HepG2 (cell line): ENCODE results near the gene PLK4. TPM values are rescaled to one million over a fixed set of nuclear protein-coding genes. Genes with fewer than 3 reads are reported as not detected.

Experiments used
- ATAC-seq: fragments of 200-7000 bp; cut with Tn5 transposase; 3 replicates; pipeline ENCODE4 v1.9.1; 2020; ENCODE audit warnings: mild to moderate bottlenecking, moderate library complexity
- BruUV-seq: library from RNA; stranded (reverse); fragments of 400-500 nt; replicated peaks from 2 replicates; lab custom pipeline; 2021; lab: Mats Ljungman, UMichigan
- CTCF ChIA-PET: fragments of 300-600 bp; formaldehyde crosslinking; extraction: SDS; loops from one replicate; lab custom pipeline; 2021; ENCODE audit warnings: low total read pairs, inconsistent platforms, low intra/inter-chr PET ratio; lab: Yijun Ruan, JAX
- POLR2A ChIA-PET: fragments of 350-600 bp; sonication (Branson Sonifier 250); formaldehyde crosslinking; loops from one replicate; lab custom pipeline; 2020; ENCODE audit warnings: antibody characterized with exemption, inconsistent platforms; lab: Yijun Ruan, JAX
- DNase-seq: peaks from one replicate; pipeline ENCODE4 v3.0.0-alpha.2; 2015; ENCODE audit warnings: low spot score
- FAIRE-seq: peaks from 3 replicates; lab custom pipeline; 2011; peaks lifted over from hg19 to GRCh38; lab: Jason Lieb, UNC
- H2AFZ ChIP-seq: one replicate; pipeline ENCODE4 v1.6.1; 2011; ENCODE audit warnings: low read length, inconsistent platforms
- H3K27ac ChIP-seq: fragments of 300-600 bp; 3 replicates; pipeline ENCODE4 v1.8.0; 2011; ENCODE audit warnings: mixed run types, mild to moderate bottlenecking, mixed read lengths, low read length, inconsistent platforms; ENCODE audit not compliant: insufficient read depth; ENCODE audit errors: extremely low read length
- H3K27me3 ChIP-seq, 2 experiments: fragments of 200-600 bp in 1 of 2; 2 replicates in 1 of 2; 3 replicates in 1 of 2; pipeline versions ENCODE4 v1.6.0 to v1.8.0; 2011; ENCODE audit warnings: low read length in 2 of 2, mild to moderate bottlenecking in 2 of 2, moderate library complexity in 2 of 2, inconsistent platforms in 1 of 2; ENCODE audit not compliant: insufficient read depth in 2 of 2, control insufficient read depth in 1 of 2
- H3K36me3 ChIP-seq, 2 experiments: fragments of 200-600 bp in 1 of 2; replicated peaks in 1 of 2; 2 replicates in 1 of 2; 3 replicates in 1 of 2; pipeline versions ENCODE4 v1.5.1 to v1.8.0; 2011; ENCODE audit warnings: low read length in 2 of 2, inconsistent platforms in 1 of 2; ENCODE audit not compliant: insufficient read depth in 2 of 2, control insufficient read depth in 1 of 2
- H3K4me1 ChIP-seq: 2 replicates; pipeline ENCODE4 v1.5.1; 2012; ENCODE audit warnings: low read length, inconsistent platforms; ENCODE audit not compliant: insufficient read depth
- H3K4me2 ChIP-seq: 2 replicates; pipeline ENCODE4 v1.6.0; 2011; ENCODE audit warnings: low read depth, low read length, inconsistent platforms
- H3K4me3 ChIP-seq, 3 experiments: fragments of 200-600 bp in 1 of 3; sonication (generic), shearing (Covaris generic) in 1 of 3; replicated peaks in 1 of 3; 2 replicates each; pipeline ENCODE4 v1.5.1; 2011 to 2016; ENCODE audit warnings: low read length in 3 of 3, inconsistent platforms in 2 of 3, low read depth in 2 of 3, mild to moderate bottlenecking in 2 of 3, control low read depth in 1 of 3, mixed read lengths in 1 of 3; ENCODE audit not compliant: insufficient read depth in 1 of 3
- H3K79me2 ChIP-seq: one replicate; pipeline ENCODE4 v1.6.1; 2011; ENCODE audit warnings: low read length, inconsistent platforms; ENCODE audit not compliant: insufficient read depth
- H3K9ac ChIP-seq: 2 replicates; pipeline ENCODE4 v1.6.0; 2011; ENCODE audit warnings: mild to moderate bottlenecking, low read depth, low read length, inconsistent platforms; ENCODE audit not compliant: insufficient read depth
- H3K9me3 ChIP-seq: 2 replicates; pipeline ENCODE4 v1.5.1; 2012; ENCODE audit warnings: mild to moderate bottlenecking, low read length
- H4K20me1 ChIP-seq: 2 replicates; pipeline ENCODE4 v1.6.0; 2011; ENCODE audit warnings: inconsistent platforms, mild to moderate bottlenecking, low read length, moderate library complexity; ENCODE audit not compliant: insufficient read depth
- HMG20B ChIP-seq: conservative IDR thresholded peaks from 2 replicates; pipeline ENCODE4 v1.6.1; 2016; ENCODE audit warnings: missing genetic modification reagents, missing compliant biosample characterization
- KLF11 ChIP-seq: IDR thresholded peaks from 2 replicates; pipeline ENCODE4 v1.6.1; 2016; ENCODE audit warnings: missing compliant biosample characterization
- MAF1 ChIP-seq: sonication (generic); formaldehyde crosslinking; IDR thresholded peaks from 2 replicates; pipeline ENCODE4 v1.5.0; 2020; ENCODE audit warnings: missing genetic modification reagents, borderline replicate concordance
- NFIC ChIP-seq: IDR thresholded peaks from 2 replicates; pipeline ENCODE4 v1.6.1; 2012; ENCODE audit warnings: mild to moderate bottlenecking, low read length, inconsistent platforms
- SP1 ChIP-seq, 2 experiments: fragments of 450-650 bp in 1 of 2; sonication (generic) in 1 of 2; formaldehyde crosslinking in 1 of 2; IDR thresholded peaks; 2 replicates each; pipeline versions ENCODE4 v1.4.0 to v1.6.1; 2016 to 2020; ENCODE audit warnings: missing genetic modification reagents in 1 of 2
- USF2 ChIP-seq, 2 experiments: sonication (generic) in 1 of 2; formaldehyde crosslinking in 1 of 2; IDR thresholded peaks; 2 replicates each; pipeline versions ENCODE4 v1.5.1 to v1.6.1; 2011 to 2020; ENCODE audit warnings: borderline replicate concordance in 1 of 2, low read depth in 1 of 2, low read length in 1 of 2, mild to moderate bottlenecking in 1 of 2, missing genetic modification reagents in 1 of 2, moderate library complexity in 1 of 2
- ZBTB1 ChIP-seq: sonication (generic); formaldehyde crosslinking; IDR thresholded peaks from 2 replicates; pipeline ENCODE4 v1.4.0; 2020; ENCODE audit warnings: missing genetic modification reagents, borderline replicate concordance
- ZMYM4 ChIP-seq: sonication (generic); formaldehyde crosslinking; IDR thresholded peaks from 2 replicates; pipeline ENCODE4 v1.8.1; 2023; ENCODE audit warnings: mild to moderate bottlenecking, missing genetic modification reagents
- ZNF510 ChIP-seq: sonication (generic); formaldehyde crosslinking; IDR thresholded peaks from 2 replicates; pipeline ENCODE4 v1.4.0; 2020; ENCODE audit warnings: low read depth, mild to moderate bottlenecking, missing genetic modification reagents
- whole genome bisulfite sequencing: methylation state at CpG from one replicate; pipeline ENCODE4 v1.1.6; 2017; ENCODE audit warnings: low lambda C conversion rate; 5-methylcytosine and 5-hydroxymethylcytosine counted together
- in situ Hi-C: cut with HindIII; loops from 2 replicates; pipeline ENCODE4 v1.10.0; 2017; ENCODE audit warnings: low pct_unique_long_range_greater_than_20kb; ENCODE audit not compliant: extremely low pct_ligation_motif_present
- intact Hi-C: fragments of 100-400 bp; cut with micrococcal nuclease; formaldehyde crosslinking; loops from one replicate; pipeline ENCODE4 v1.10.0; 2022; ENCODE audit not compliant: unreplicated experiment
- polyA plus RNA-seq, 8 experiments: library from polyadenylated mRNA; depleted of rRNA in 3 of 8; stranded (reverse) in 7 of 8; unstranded in 1 of 8; fragments of >200 nt; fragmentation: Illumina TruSeq in 4 of 8; extraction: Trizol in 4 of 8; gene quantifications; 2 replicates each; pipeline versions ENCODE4 v1.2.1 to v1.2.3, GENCODE V29; 2011 to 2016; ENCODE audit warnings: low read depth in 4 of 8, missing spikeins in 1 of 8, mixed read lengths in 1 of 8; ENCODE audit not compliant: insufficient read depth in 1 of 8
- total RNA-seq, 5 experiments: library from RNA; depleted of rRNA; stranded (reverse); fragments of >200 nt; fragmentation: Illumina TruSeq; extraction: Trizol; gene quantifications; 2 replicates each; pipeline ENCODE4 v1.2.3, GENCODE V29; 2016; ENCODE audit warnings: low read depth in 1 of 5
- TF ChIP-seq, protein P1 (sequence below): sonication (generic); formaldehyde crosslinking; IDR thresholded peaks from 2 replicates; pipeline ENCODE4 v1.8.1; 2023; ENCODE audit warnings: mild to moderate bottlenecking, inconsistent platforms, moderate library complexity, missing genetic modification reagents, borderline replicate concordance
- TF ChIP-seq, protein P2 (sequence below): sonication (generic); formaldehyde crosslinking; IDR thresholded peaks from 2 replicates; pipeline ENCODE4 v1.4.0; 2020; ENCODE audit warnings: low read depth, mild to moderate bottlenecking, missing genetic modification reagents
- TF ChIP-seq, protein P3 (sequence below): sonication (generic); formaldehyde crosslinking; IDR thresholded peaks from 2 replicates; pipeline ENCODE4 v1.4.0; 2020; ENCODE audit warnings: missing genetic modification reagents

PLK4 gene
- total and polyA plus RNA-seq, 2 of the 13 experiments (the other 11 are each of a cell fraction or from before 2014, with no cell fraction given): 22.4 to 46.1 TPM

GRCh38 chr4:127849505-127850234, 31.0 kb upstream of the PLK4 start:
- no peak overlapping the region for H3K4me3 ChIP-seq
- TF ChIP-seq NFIC: no peak
- no peak for TF ChIP-seq ZBTB1 (CRISPR knock-in tag)
- TF ChIP-seq ZNF510 (CRISPR knock-in tag): no peak
- TF ChIP-seq, protein P1, sequence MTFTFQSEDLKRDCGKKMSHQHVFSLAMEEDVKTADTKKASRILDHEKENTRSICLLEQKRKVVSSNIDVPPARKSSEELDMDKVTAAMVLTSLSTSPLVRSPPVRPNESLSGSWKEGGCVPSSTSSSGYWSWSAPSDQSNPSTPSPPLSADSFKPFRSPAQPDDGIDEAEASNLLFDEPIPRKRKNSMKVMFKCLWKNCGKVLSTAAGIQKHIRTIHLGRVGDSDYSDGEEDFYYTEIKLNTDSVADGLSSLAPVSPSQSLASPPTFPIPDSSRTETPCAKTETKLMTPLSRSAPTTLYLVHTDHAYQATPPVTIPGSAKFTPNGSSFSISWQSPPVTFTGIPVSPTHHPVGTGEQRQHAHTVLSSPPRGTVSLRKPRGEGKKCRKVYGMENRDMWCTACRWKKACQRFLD (CRISPR knock-in tag): no peak
- TF ChIP-seq USF2 (IDR thresholded peaks at IDR 0.05; ENCODE audit: low read depth, low read length): no peak
- TF ChIP-seq USF2 (CRISPR knock-in tag; IDR thresholded peaks at IDR 0.05; ENCODE audit: borderline replicate concordance): no peak
- no peak for TF ChIP-seq SP1 (IDR thresholded peaks at IDR 0.05)
- TF ChIP-seq SP1 (CRISPR knock-in tag; IDR thresholded peaks at IDR 0.05): no peak
- TF ChIP-seq HMG20B: no peak
- no peak for TF ChIP-seq KLF11 (CRISPR knock-in tag)
- TF ChIP-seq, protein P2, sequence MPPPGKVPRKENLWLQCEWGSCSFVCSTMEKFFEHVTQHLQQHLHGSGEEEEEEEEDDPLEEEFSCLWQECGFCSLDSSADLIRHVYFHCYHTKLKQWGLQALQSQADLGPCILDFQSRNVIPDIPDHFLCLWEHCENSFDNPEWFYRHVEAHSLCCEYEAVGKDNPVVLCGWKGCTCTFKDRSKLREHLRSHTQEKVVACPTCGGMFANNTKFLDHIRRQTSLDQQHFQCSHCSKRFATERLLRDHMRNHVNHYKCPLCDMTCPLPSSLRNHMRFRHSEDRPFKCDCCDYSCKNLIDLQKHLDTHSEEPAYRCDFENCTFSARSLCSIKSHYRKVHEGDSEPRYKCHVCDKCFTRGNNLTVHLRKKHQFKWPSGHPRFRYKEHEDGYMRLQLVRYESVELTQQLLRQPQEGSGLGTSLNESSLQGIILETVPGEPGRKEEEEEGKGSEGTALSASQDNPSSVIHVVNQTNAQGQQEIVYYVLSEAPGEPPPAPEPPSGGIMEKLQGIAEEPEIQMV (CRISPR knock-in tag): no peak
- no peak for TF ChIP-seq ZMYM4
- no peak for TF ChIP-seq MAF1
- TF ChIP-seq, protein P3, sequence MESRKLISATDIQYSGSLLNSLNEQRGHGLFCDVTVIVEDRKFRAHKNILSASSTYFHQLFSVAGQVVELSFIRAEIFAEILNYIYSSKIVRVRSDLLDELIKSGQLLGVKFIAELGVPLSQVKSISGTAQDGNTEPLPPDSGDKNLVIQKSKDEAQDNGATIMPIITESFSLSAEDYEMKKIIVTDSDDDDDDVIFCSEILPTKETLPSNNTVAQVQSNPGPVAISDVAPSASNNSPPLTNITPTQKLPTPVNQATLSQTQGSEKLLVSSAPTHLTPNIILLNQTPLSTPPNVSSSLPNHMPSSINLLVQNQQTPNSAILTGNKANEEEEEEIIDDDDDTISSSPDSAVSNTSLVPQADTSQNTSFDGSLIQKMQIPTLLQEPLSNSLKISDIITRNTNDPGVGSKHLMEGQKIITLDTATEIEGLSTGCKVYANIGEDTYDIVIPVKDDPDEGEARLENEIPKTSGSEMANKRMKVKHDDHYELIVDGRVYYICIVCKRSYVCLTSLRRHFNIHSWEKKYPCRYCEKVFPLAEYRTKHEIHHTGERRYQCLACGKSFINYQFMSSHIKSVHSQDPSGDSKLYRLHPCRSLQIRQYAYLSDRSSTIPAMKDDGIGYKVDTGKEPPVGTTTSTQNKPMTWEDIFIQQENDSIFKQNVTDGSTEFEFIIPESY (CRISPR knock-in tag): no peak
- TF ChIP-seq, all 625 proteins: peak for 0
- WGBS: 97% methylated on average over 1 of the region's 1 CpG
- no peak overlapping the region for H3K4me2 ChIP-seq
- ATAC-seq (no peak), DNase-seq (no peak), FAIRE-seq (no peak)
- CTCF ChIA-PET: no interaction called here
- H3K79me2 ChIP-seq: no peaks in the 10 kb centered on the region
- BruUV-seq: no TSS peak
- intact Hi-C loops: no loop called here
- in situ Hi-C loops: no loop called here
- H3K9me3 ChIP-seq: peaks cover 19% of the 10 kb centered on the region
- H4K20me1 ChIP-seq: no peaks in the 10 kb centered on the region
- H3K27ac ChIP-seq: no peak overlapping the region
- H3K4me1 ChIP-seq: no peaks in the 10 kb centered on the region
- POLR2A ChIA-PET: no interaction called here
- no peaks in the 10 kb centered on the region for H3K27me3 ChIP-seq
- H3K9ac ChIP-seq: no peak overlapping the region
- H2AFZ ChIP-seq: no peak overlapping the region
- H3K36me3 ChIP-seq: no peaks in the 10 kb centered on the region
